ENCODE data around the gene OR1M1.
"Not testable (repeated sequence)": the region's sequence is repeated elsewhere in the genome, so short reads cannot be mapped to it uniquely, and the experiment has no call there.

OR1M1 gene, protein sequence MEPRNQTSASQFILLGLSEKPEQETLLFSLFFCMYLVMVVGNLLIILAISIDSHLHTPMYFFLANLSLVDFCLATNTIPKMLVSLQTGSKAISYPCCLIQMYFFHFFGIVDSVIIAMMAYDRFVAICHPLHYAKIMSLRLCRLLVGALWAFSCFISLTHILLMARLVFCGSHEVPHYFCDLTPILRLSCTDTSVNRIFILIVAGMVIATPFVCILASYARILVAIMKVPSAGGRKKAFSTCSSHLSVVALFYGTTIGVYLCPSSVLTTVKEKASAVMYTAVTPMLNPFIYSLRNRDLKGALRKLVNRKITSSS

GRCh38 chr19:9086761-9087160 is at the start of gene OR1M1:
Gene OR1M1, plus strand, starts transcription at chr19:9087061. Its CDS starts 6,184 bp downstream, at chr19:9093245.
- no peak for DNase-seq

- DNase-seq, result no peak
Observed at GRCh38 chr19:9037400-9038062, 49.3 kb upstream of the OR1M1 start.

DNA sequence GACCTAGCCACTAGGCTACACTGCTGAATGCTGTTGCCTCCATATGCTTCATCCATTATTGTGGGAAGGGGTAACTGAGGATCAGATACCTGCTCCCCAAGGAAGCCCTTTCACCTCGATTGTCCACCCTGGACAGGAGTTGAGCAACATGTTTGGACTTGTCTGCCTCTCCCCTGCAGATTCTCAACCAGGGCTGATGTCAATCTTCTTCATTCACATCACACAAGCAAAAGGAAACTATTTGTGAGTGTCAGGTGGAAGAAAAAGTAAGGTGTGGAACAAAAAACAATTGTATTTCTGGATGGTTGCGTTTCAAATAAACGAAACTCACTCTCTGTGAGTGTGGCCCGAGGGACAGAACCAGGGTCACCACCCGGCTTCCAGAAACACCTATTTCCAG is 47.1 kb upstream of the OR1M1 start:
- DNase-seq, result no peak

GRCh38 chr19:9040131-9040530 is 46.7 kb upstream of the OR1M1 start:
- DNase-seq, result no peak

DNA sequence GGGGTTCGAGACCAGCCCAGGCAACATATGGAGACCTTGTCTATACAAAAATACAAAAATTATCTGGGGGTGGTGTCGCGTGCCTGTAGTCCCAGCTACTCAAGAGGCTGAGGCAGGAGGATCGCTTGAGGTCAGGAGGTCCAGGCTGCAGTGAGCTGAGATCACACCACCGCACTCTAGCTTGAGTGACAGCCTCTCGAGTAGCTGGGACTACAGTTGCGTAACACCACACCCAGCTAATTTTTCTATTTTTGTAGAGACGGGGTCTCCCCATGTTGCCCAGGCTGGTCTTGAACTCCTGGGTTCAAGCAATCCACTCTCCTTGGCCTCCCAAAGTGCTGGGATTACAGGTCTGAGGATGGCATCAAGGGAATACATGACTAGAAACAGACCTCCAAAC is 45.8 kb upstream of the OR1M1 start:
- no peak for DNase-seq

GRCh38 chr19:9043524-9043923 is 43.3 kb upstream of the OR1M1 start:
- DNase-seq, result no peak

DNA sequence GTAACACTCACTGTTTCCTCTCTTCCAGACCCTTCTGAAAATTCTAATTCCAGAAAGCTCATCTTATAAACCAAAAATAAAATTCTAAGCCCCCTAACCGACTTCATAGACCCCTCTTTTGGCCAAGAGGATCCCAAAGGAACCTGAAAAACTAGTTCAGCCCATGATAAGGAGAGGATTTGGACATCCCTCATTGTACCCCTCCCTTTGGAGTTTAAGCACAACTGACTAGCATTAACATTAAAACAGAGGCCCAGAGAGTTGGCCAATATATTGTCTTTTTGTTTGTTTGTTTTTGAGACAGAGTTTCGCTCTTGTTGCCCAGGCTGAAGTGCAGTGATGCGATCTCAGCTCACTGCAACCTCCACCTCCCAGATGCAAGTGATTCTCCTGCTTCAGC is 42.4 kb upstream of the OR1M1 start:
- DNase-seq, result no peak

DNA sequence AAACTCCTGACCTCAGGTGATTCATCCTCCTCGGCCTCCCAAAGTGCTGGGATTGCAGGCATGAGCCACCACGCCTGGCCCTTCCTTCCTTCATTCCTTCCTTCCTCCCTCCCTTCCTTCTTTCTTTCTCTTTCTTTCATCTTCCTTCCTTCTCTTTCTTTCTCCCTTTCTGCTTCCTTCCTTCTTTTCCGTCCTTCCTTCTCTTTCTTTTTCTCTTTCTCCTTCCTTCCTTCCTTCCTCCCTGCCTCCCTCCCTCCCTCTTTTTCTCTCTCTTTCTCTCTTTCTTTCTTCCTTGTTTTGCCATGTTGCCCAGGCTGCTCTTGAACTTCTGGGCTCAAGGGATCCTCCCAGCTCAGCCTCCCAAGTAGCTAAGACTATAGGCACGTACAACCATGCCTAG is 40.2 kb upstream of the OR1M1 start:
- no peak for DNase-seq

- no peak for DNase-seq
Observed at GRCh38 chr19:9052894-9053293, 34.0 kb upstream of the OR1M1 start.

DNA sequence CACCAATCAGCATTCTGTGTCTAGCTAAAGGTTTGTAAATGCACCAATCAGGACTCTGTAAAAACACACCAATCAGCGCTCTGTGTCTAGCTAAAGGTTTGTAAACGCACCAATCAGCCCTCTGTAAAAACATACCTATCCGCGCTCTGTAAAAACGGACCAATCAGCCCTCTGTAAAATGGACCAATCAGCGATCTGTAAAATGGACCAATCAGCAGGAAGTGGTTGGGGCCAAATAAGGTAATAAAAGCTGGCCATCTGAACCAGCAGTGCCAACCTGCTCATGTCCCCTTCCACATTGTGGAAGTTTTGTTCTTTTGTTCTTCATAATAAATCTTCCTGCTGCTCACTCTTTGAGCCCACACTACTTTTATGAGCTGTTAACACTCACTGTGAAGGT is 33.2 kb upstream of the OR1M1 start:
- DNase-seq, result not testable (repeated sequence)

GRCh38 chr19:9054207-9054606 is 32.7 kb upstream of the OR1M1 start:
- no peak for DNase-seq

DNA sequence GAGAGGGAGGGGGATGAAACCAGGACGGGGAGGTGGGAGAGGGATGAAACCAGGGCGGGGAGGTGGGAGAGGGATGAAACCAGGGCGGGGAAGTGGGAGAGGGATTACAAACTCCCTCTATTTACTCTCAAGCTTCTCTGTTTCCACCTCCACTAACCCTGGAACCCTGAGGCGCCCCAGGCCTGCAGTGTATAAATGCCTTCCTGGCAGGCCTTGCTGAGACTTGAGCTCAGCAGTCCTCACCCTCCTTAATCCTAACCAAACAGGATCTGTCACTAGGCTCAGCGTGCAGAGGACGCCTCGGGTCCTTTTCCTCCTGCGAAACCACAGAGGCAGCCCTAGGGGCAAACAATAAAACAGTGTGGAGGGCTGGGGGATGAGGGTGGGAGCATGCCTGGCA is 32.1 kb upstream of the OR1M1 start:
- no peak for DNase-seq

GRCh38 chr19:9056131-9056530 is 30.7 kb upstream of the OR1M1 start:
- DNase-seq, result not testable (repeated sequence)

DNA sequence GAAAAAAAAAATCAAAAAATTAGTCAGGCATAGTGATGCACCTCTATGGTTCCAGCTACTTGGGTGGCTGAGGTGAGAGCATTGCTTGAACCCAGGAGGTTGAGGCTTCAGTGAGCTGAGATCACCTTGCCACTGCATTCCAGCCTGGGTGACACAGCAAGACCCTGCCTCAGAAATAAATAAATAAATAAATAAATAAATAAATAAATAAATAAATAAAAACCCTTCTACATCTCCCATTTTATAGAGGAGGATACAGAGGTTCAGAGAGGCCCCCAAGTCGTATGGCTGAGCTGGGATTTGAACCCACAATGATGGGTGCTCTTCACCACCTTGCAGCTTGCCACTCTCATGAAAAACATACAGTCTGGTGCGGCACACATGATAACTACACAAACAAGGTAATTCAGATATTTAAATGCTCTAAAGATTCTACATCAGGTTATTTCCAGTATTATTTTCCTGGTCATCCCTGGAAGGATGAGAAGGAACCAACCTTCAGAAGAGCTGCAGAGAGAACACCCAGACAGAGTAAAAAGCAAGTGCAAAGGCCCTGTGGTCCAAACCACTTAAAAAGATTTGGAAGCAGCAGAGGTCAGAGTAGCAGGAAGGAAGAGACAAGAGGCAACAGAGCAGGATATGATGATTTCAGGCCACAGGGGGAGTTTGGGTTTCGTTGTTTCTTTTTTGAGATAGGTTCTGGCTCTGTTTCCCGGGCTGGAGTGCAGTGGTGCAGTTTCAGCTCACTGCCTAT is 29.2 kb upstream of the OR1M1 start:
- DNase-seq, result no peak

DNA sequence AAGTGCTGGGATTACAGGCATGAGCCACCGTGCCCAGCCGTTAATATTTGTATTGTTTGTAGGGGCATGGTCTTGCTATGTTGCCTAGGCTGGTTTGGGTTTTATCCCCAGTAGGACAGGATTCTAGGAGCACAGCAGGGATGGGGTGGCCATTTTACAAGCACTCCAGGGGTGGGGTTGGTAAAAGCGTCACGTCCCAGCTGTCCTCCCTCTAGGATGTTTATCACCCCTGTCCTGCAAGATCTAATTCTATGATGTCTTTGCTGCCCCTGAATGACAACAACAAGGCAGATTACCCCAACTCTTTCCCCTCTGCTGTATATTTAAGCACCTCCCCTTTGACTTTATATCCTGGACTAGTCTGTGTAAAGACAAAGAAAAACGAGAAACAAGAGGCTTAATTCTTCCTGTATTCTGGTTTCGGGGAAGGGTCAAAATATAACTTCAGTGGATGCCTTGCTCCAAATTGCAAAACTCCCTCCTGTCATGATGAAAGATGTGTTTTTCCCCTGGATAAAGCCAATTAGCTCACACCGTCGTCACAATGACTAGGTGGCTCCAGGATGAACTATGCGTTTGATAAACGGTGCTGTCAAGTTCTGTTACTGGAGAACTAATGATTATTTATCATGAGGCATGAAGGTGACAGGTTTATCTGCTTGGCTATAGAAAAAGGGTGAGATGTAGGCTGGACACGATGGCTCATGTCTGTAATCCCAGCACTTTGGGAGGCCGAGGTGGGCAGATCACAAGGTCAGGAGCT is 27.8 kb upstream of the OR1M1 start:
- no peak for DNase-seq

DNA sequence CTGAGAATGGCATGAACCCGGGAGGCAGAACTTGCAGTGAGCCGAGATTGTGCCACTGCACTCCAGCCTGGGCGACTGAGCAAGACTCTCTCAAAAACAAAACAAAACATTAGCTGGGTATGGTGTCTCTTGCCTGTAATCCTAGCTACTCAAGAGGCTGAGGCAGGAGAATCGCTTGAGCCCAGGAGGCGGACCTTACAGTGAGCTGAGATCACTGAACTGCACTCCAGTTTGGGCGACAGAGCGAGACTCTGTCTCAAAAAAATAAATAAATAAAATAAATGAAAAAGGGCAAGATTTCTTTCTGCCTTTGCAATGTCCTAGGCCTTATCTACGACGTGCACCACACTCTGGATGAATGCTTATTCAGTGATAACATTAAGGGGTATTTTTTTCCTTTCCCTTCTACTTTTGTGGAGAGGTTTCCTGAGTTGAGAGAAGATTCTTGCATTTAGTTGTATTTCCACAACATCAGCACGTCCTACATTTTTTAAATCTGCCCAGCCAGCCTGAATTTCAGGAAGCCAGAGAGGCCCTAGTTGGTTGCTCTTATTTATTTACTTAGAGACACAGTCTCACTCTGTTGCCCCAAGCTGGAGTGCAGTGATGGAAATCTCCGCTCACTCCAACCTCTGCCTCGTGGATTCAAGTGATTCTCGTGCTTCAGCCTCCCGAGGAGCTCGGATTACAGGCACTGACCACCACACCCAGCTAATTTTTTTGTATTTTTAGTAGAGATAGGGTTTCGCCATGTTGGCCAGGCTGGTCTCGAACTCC is 26.1 kb upstream of the OR1M1 start:
- no peak for DNase-seq

GRCh38 chr19:9061879-9062278 is 25.0 kb upstream of the OR1M1 start:
- no peak for DNase-seq

DNA sequence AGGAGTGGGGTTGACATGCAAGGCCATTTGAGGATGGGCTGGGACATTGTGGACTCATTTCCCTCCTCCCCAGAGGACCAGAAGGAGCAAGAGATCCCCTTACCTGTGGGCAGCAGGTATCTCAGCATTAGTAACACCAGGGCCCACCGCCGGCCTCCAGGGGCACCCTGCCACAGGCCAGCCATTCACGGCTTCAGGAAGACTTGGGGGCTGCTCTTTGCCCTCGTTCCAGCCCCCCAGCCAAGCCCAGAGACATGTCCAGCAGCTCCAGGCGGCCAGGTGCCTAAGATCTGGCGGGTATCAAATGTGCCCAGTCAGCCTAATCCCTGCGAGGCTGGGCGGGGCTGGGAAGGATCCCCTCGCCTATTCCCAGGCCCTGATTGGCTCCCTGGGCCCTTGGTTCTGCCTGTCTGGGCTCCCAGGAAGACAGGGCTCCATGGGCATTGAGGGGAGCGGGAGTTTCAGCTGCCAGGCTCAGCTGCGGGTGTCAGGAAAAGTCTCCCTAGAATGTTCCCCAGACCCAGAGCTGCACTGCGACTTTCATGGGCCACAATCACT is 21.3 kb upstream of the OR1M1 start:
- DNase-seq, result no peak

DNA sequence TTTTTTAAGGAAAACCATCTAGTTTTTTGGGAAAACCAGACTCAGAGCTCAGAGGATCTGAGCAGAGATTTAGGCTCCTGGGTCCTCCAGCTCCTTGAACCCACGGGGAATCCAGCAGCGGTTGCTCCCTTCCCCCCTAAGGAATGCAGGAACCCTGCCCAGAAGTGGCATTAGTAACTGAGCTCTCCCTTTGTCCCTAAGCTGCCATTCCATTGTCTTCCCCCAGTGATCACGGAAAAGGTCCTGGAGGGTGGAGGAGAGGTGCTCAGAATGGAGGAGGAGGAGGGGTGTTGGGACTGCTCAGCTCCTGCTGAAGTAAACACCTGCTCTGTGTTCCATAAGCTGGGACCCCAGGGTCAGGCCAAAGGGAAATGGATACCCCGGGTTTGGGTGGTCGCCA is 16.8 kb upstream of the OR1M1 start:
- DNase-seq, result no peak

DNA sequence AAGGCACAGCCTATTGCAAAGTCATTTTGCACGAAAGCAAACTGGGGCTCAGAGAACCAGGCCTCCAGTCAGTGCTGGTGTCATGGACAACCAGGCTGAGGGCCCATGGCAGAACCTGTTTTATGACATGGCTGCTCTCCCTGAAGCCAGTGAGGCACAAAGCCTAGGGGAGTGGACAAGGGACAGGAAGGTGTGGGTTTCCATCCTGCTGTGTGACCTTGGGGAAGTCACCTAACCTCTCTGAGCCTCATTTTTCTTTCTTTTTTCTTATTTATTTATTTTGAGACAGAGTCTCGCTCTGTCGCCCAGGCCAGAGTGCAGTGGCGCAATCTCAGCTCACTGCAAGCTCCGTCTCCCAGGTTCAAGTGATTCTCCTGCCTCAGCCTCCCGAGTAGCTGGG is 15.1 kb upstream of the OR1M1 start:
- DNase-seq, result not testable (repeated sequence)

GRCh38 chr19:9073806-9074205 is 13.1 kb upstream of the OR1M1 start:
- no peak for DNase-seq

Data from nucleus accumbens (tissue), 56 donors.